IMR-90 (cell line): ENCODE data around the gene NIF3L1. TPM values are rescaled to one million over a fixed set of nuclear protein-coding genes. Genes with fewer than 3 reads are reported as not detected.

Source experiments
- ATAC-seq: fragments of 200-7000 bp; cut with Tn5 transposase; 2 replicates; pipeline ENCODE4 v1.9.1; 2020; ENCODE audit warnings: low read depth, mild to moderate bottlenecking, moderate library complexity
- BruUV-seq: library from RNA; stranded (reverse); fragments of 400-500 nt; replicated peaks from 2 replicates; lab custom pipeline; 2021; lab: Mats Ljungman, UMichigan
- CTCF ChIA-PET: fragments of 300-600 bp; formaldehyde crosslinking; extraction: SDS; loops from one replicate; lab custom pipeline; 2021; ENCODE audit warnings: antibody characterized with exemption; lab: Yijun Ruan, JAX
- POLR2A ChIA-PET: fragments of 300-600 bp; sonication (Branson Sonifier 250); formaldehyde crosslinking; loops from one replicate; lab custom pipeline; 2022; ENCODE audit warnings: antibody characterized with exemption; ENCODE audit not compliant: unreplicated experiment; lab: Charles Lee
- DNase-seq: peaks from one replicate; pipeline ENCODE4 v3.0.0; 2013
- H2AFZ ChIP-seq: replicated peaks from 2 replicates; pipeline ENCODE3; 2013; ENCODE audit warnings: low read length, mild to moderate bottlenecking; ENCODE audit not compliant: poor library complexity
- H2AK5ac ChIP-seq: 2 replicates; pipeline ENCODE4 v1.6.1; 2013; ENCODE audit warnings: low read depth, low read length, inconsistent platforms
- H2AK9ac ChIP-seq: replicated peaks from 2 replicates; pipeline ENCODE3; 2013; ENCODE audit warnings: mild to moderate bottlenecking, low read depth, low read length, moderate library complexity; ENCODE audit not compliant: poor library complexity
- H2BK120ac ChIP-seq: 2 replicates; pipeline ENCODE4 v1.6.1; 2013; ENCODE audit warnings: low read depth, low read length, inconsistent platforms
- H2BK15ac ChIP-seq: 3 replicates; pipeline ENCODE4 v1.6.1; 2013; ENCODE audit warnings: low read depth, low read length, inconsistent platforms
- H2BK20ac ChIP-seq: 2 replicates; pipeline ENCODE4 v1.6.1; 2013; ENCODE audit warnings: low read depth, mild to moderate bottlenecking, inconsistent platforms, low read length, moderate library complexity
- H2BK5ac ChIP-seq: 2 replicates; pipeline ENCODE4 v1.6.1; 2013; ENCODE audit warnings: mild to moderate bottlenecking, low read depth, low read length, inconsistent platforms; ENCODE audit not compliant: poor library complexity, severe bottlenecking
- H3K14ac ChIP-seq: replicated peaks from 2 replicates; pipeline ENCODE4 v1.6.1; 2013; ENCODE audit warnings: low read depth, low read length, inconsistent platforms
- H3K18ac ChIP-seq: 2 replicates; pipeline ENCODE4 v1.6.1; 2013; ENCODE audit warnings: low read depth, low read length, control low read depth
- H3K23ac ChIP-seq: 2 replicates; pipeline ENCODE4 v1.6.1; 2013; ENCODE audit warnings: low read depth, low read length, inconsistent platforms
- H3K27ac ChIP-seq: 2 replicates; pipeline ENCODE4 v1.5.1; 2013; ENCODE audit warnings: mild to moderate bottlenecking, control low read depth, low read length; ENCODE audit not compliant: insufficient read depth
- H3K27me3 ChIP-seq: 2 replicates; pipeline ENCODE4 v1.6.1; 2013; ENCODE audit warnings: low read length; ENCODE audit not compliant: control insufficient read depth, insufficient read depth
- H3K36me3 ChIP-seq: 2 replicates; pipeline ENCODE4 v1.6.1; 2013; ENCODE audit warnings: low read length, mixed read lengths; ENCODE audit not compliant: control insufficient read depth, insufficient read depth
- H3K4ac ChIP-seq: 2 replicates; pipeline ENCODE4 v1.6.1; 2013; ENCODE audit warnings: low read depth, low read length, inconsistent platforms
- H3K4me1 ChIP-seq: 2 replicates; pipeline ENCODE4 v1.6.1; 2013; ENCODE audit warnings: low read length, mixed read lengths; ENCODE audit not compliant: control insufficient read depth, insufficient read depth
- H3K4me2 ChIP-seq: 2 replicates; pipeline ENCODE4 v1.6.1; 2013; ENCODE audit warnings: low read depth, mild to moderate bottlenecking, control low read depth, low read length, moderate library complexity
- H3K4me3 ChIP-seq: 2 replicates; pipeline ENCODE4 v1.5.1; 2013; ENCODE audit warnings: low read depth, mild to moderate bottlenecking, control low read depth, low read length, moderate library complexity; ENCODE audit not compliant: insufficient read depth
- H3K56ac ChIP-seq: 2 replicates; pipeline ENCODE4 v1.6.1; 2013; ENCODE audit warnings: low read length, inconsistent platforms; ENCODE audit not compliant: insufficient read depth; ENCODE audit errors: extremely low read depth
- H3K79me1 ChIP-seq, 2 experiments: 2 replicates each; pipeline ENCODE4 v1.6.1; 2013; ENCODE audit warnings: low read length in 2 of 2, inconsistent platforms in 1 of 2, low read depth in 1 of 2
- H3K9ac ChIP-seq: 2 replicates; pipeline ENCODE4 v1.6.1; 2013; ENCODE audit warnings: low read depth, low read length, control low read depth
- H3K9me1 ChIP-seq: 2 replicates; pipeline ENCODE4 v1.6.1; 2013; ENCODE audit warnings: low read length, inconsistent platforms; ENCODE audit not compliant: insufficient read depth
- H3K9me3 ChIP-seq: 2 replicates; pipeline ENCODE4 v1.6.1; 2013; ENCODE audit warnings: low read length; ENCODE audit not compliant: control insufficient read depth, insufficient read depth
- H4K20me1 ChIP-seq: 2 replicates; pipeline ENCODE4 v1.6.1; 2013; ENCODE audit warnings: low read length, inconsistent platforms; ENCODE audit not compliant: insufficient read depth
- H4K5ac ChIP-seq: 2 replicates; pipeline ENCODE4 v1.6.1; 2013; ENCODE audit warnings: mild to moderate bottlenecking, low read depth, low read length, control low read depth
- H4K8ac ChIP-seq, 2 experiments: 2 replicates each; pipeline ENCODE4 v1.6.1; 2013; ENCODE audit warnings: low read depth in 2 of 2, low read length in 2 of 2, control low read depth in 1 of 2, inconsistent platforms in 1 of 2
- H4K91ac ChIP-seq: 2 replicates; pipeline ENCODE4 v1.6.1; 2013; ENCODE audit warnings: low read depth, low read length, inconsistent platforms; ENCODE audit not compliant: insufficient read depth
- CEBPB ChIP-seq: IDR thresholded peaks from 2 replicates; pipeline ENCODE4 v1.6.1; 2012; ENCODE audit warnings: low read depth, low read length, improper control_type of control experiment
- CTCF ChIP-seq: conservative IDR thresholded peaks from 2 replicates; pipeline ENCODE4 v1.5.1; 2012; ENCODE audit warnings: mild to moderate bottlenecking, low read depth, low read length, improper control_type of control experiment
- MAZ ChIP-seq: IDR thresholded peaks from 2 replicates; pipeline ENCODE4 v1.6.1; 2012; ENCODE audit warnings: low read depth, mild to moderate bottlenecking, low read length, improper control_type of control experiment, moderate library complexity, borderline replicate concordance
- NFE2L2 ChIP-seq: fragments of 150-350 bp; IDR thresholded peaks from 2 replicates; pipeline ENCODE4 v1.6.1; 2016; ENCODE audit warnings: low read depth, mild to moderate bottlenecking, low read length
- RAD21 ChIP-seq: IDR thresholded peaks from 2 replicates; pipeline ENCODE4 v1.6.1; 2012; ENCODE audit warnings: low read length, improper control_type of control experiment
- SMC3 ChIP-seq: fragments of 150-350 bp; IDR thresholded peaks from 2 replicates; pipeline ENCODE4 v1.6.1; 2016; ENCODE audit warnings: low read depth, mild to moderate bottlenecking, antibody characterized with exemption, low read length, moderate library complexity
- WGBS, 2 experiments: methylation state at CpG; one replicate each; pipeline versions ENCODE4 v1.1.5 to v1.1.7; 2013; ENCODE audit warnings: missing lambda C conversion rate in 2 of 2; ENCODE audit not compliant: insufficient read length in 1 of 2; ENCODE audit errors: extremely low coverage in 2 of 2; 5-methylcytosine and 5-hydroxymethylcytosine counted together
- dilution Hi-C: fragments of 300-500 bp; cut with HindIII; formaldehyde crosslinking; loops from one replicate; pipeline ENCODE4 v1.14.3; 2018; ENCODE audit warnings: low sequenced_read_pairs; ENCODE audit not compliant: unreplicated experiment
- in situ Hi-C: fragments of 300-500 bp; cut with MboI; formaldehyde crosslinking; loops from 3 replicates; pipeline ENCODE4 v1.14.3; 2019; ENCODE audit warnings: low sequenced_read_pairs, inconsistent platforms, mixed read lengths
- intact Hi-C: fragments of 100-400 bp; cut with micrococcal nuclease; formaldehyde crosslinking; loops from 2 replicates; pipeline ENCODE4 v1.10.0; 2022
- polyA plus RNA-seq, 3 experiments: library from polyadenylated mRNA; depleted of rRNA; stranded (reverse); fragments of >200 nt; gene quantifications; 2 replicates each; pipeline ENCODE4 v1.2.3, GENCODE V29; 2012; ENCODE audit warnings: low replicate concordance in 1 of 3
- total RNA-seq: library from RNA; depleted of rRNA; stranded (reverse); fragments of >200 nt; gene quantifications from 2 replicates; pipeline ENCODE4 v1.2.3, GENCODE V29; 2012

The NIF3L1 gene
- total and polyA plus RNA-seq, 2 of the 4 experiments (the other 2 are of a cell fraction), result 43.0 to 54.6 TPM

- no peaks in the 10 kb centered on the region for H3K9me3 ChIP-seq
- peak overlapping the region in 1 of 2 experiments; percentile 57; a peak in 2 of 4 replicates for H4K8ac ChIP-seq
- no peak overlapping the region for H2AK9ac ChIP-seq
- dilution Hi-C loops (no loop called here), in situ Hi-C loops (no loop called here), intact Hi-C loops (loop anchor here (1.0 kb wide), 3 partner anchors 168 to 331 kb away; no protein-coding TSS in a partner anchor)
- peak; percentile 90 for DNase-seq
- ATAC-seq, result peak; percentile 98
- no peaks in the 10 kb centered on the region for H3K9me1 ChIP-seq
- no peak overlapping the region for H3K4me2 ChIP-seq
- no peak overlapping the region for H3K18ac ChIP-seq
- no peak overlapping the region for H3K27ac ChIP-seq
- H2BK20ac ChIP-seq, result no peak overlapping the region
- no peak overlapping the region for H2BK15ac ChIP-seq
- no peaks in the 10 kb centered on the region for H4K20me1 ChIP-seq
- H2AFZ ChIP-seq, result no peak overlapping the region
- H2BK5ac ChIP-seq, result no peak overlapping the region
- TF ChIP-seq CEBPB, result no peak
- TF ChIP-seq NFE2L2, result no peak
- peak; percentile 83 for TF ChIP-seq RAD21
- peak; percentile 79 for TF ChIP-seq SMC3
- TF ChIP-seq CTCF, result peak; percentile 93
- TF ChIP-seq MAZ, result no peak
- H2AK5ac ChIP-seq, result no peak overlapping the region
- H4K91ac ChIP-seq, result no peak overlapping the region
- WGBS, 2 experiments, result no CpG with 5 or more reads among the region's 4 CpGs
- H3K4me3 ChIP-seq, result no peak overlapping the region
- no peak overlapping the region for H3K56ac ChIP-seq
- peaks cover 15% of the 10 kb centered on the region for H3K36me3 ChIP-seq
- no peaks in the 10 kb centered on the region for H3K27me3 ChIP-seq
- POLR2A ChIA-PET, result no interaction called here
- H2BK120ac ChIP-seq, result no peak overlapping the region
- peaks cover 3 to 9% of the 10 kb centered on the region in 2 experiments; a peak in 2 of 4 replicates for H3K79me1 ChIP-seq
- no peak overlapping the region for H3K14ac ChIP-seq
- BruUV-seq, result no TSS peak
- CTCF ChIA-PET, result interaction anchor here (0.6 to 1.6 kb wide), 9 partner anchors 12 to 331 kb away, joined by 3 to 12 read pairs (median 4); partner anchors contain the start of genes NIF3L1 and PPIL3
- H3K4me1 ChIP-seq, result no peaks in the 10 kb centered on the region
- no peak overlapping the region for H3K9ac ChIP-seq
- no peak overlapping the region for H3K23ac ChIP-seq
- H4K5ac ChIP-seq, result no peak overlapping the region
- no peak overlapping the region for H3K4ac ChIP-seq
Measured at GRCh38 chr2:200901459-200902072, 12.4 kb downstream of the NIF3L1 start.
